Kidney (tissue), 14 donors: ENCODE data around the gene S100A7. TPM values are rescaled to one million over a fixed set of nuclear protein-coding genes. Genes with fewer than 3 reads are reported as not detected.

Experiments
- DNase-seq, 5 donors: peaks; one replicate each; pipeline ENCODE4 v3.0.0-alpha.2; 2013 to 2020
- FAIRE-seq: peaks from 2 replicates; lab custom pipeline; 2012; peaks lifted over from hg19 to GRCh38; lab: Jason Lieb, UNC
- H3K27ac ChIP-seq, 2 donors: one replicate each; pipeline ENCODE4 v1.7.0; 2013; ENCODE audit warnings: low read depth in 2 of 2, low read length in 2 of 2, inconsistent platforms in 1 of 2
- H3K27me3 ChIP-seq: one replicate; pipeline ENCODE4 v1.7.1; 2013; ENCODE audit warnings: low read length, inconsistent platforms; ENCODE audit not compliant: control insufficient read depth, insufficient read depth
- H3K36me3 ChIP-seq, 3 donors: one replicate each; pipeline versions ENCODE4 v1.7.0 to v1.7.1; 2013; ENCODE audit warnings: low read length in 3 of 3, control low read depth in 1 of 3, inconsistent platforms in 1 of 3; ENCODE audit not compliant: insufficient read depth in 3 of 3, control insufficient read depth in 2 of 3
- H3K4me1 ChIP-seq, 3 donors: one replicate each; pipeline versions ENCODE4 v1.7.0 to v1.7.1; 2013; ENCODE audit warnings: low read length in 3 of 3, inconsistent platforms in 1 of 3, low read depth in 1 of 3; ENCODE audit not compliant: control insufficient read depth in 2 of 3, insufficient read depth in 2 of 3
- H3K4me3 ChIP-seq, 3 donors: one replicate each; pipeline versions ENCODE4 v1.7.0 to v1.8.1; 2013; ENCODE audit warnings: low read length in 3 of 3, control low read depth in 1 of 3, inconsistent platforms in 1 of 3
- H3K9ac ChIP-seq, 3 donors: one replicate each; pipeline versions ENCODE4 v1.7.0 to v1.7.1; 2013; ENCODE audit warnings: low read length in 3 of 3, control low read depth in 1 of 3, inconsistent platforms in 1 of 3
- H3K9me3 ChIP-seq, 3 donors: one replicate each; pipeline versions ENCODE4 v1.7.0 to v1.7.1; 2013; ENCODE audit warnings: low read length in 3 of 3, control low read depth in 1 of 3, inconsistent platforms in 1 of 3; ENCODE audit not compliant: control insufficient read depth in 2 of 3, insufficient read depth in 1 of 3
- CTCF ChIP-seq: IDR thresholded peaks from 3 replicates; pipeline ENCODE4 v1.5.1; 2012; ENCODE audit warnings: mild to moderate bottlenecking, moderate library complexity, borderline replicate concordance; ENCODE audit not compliant: insufficient read depth; ENCODE audit errors: extremely low read depth
- intact Hi-C: fragments of 100-400 bp; cut with DNase I; formaldehyde crosslinking; loops from one replicate; pipeline ENCODE4 v1.11.1; 2022
- polyA plus RNA-seq: library from polyadenylated mRNA; stranded (reverse); fragments of 350-450 nt; fragmentation: Illumina TruSeq; extraction: RNeasy Lipid Tissue Mini Kit (QIAGEN cat#74804); gene quantifications from one replicate; pipeline ENCODE4 v1.2.3, GENCODE V29; 2014; ENCODE audit warnings: low read depth, low replicate concordance; ENCODE audit not compliant: insufficient read depth
- total RNA-seq: library from RNA; stranded (reverse); fragmentation: NEBNext Ultra II Directional; extraction: Animal tissue kit (Norgen Biotek cat#: 25700); gene quantifications from one replicate; pipeline ENCODE4 v1.2.1, GENCODE V29; 2021
- donor health status: control.
- donor health status: control.
- donor health status: control.
- donor health status: control.
- donor health status: control.
- donor health status: DM: yes; HTN: yes; CAD: no.
- donor health status: Normal renal cell carcinoma (clear cell type).

Gene S100A7
- total and polyA plus RNA-seq, 2 donors from 2014 or later = not detected

DNA sequence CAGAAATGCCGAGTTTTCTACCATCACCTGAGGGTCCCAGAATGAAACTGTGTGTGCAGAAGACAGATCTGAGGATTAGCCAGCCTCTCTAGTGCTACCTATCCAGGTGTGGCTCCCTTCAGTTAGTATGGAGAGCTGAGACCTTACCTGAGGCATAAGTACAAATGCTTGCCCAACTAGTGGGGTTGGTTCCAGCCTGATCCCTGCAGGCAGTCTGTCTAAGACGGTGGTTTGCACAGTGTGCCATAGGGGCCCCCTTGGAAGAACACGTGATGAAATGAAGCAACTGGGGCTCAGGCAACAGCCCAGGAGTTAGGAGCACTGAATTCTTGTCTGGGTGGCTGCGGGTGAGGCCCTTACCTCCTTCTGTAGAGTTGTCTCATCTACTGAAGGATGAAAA lies 28.5 kb downstream of the S100A7 start:
- no peak for DNase-seq
- Histone ChIP-seq H3K9ac (no peak overlapping the region), H3K4me1 (no peaks in the 10 kb centered on the region), H3K4me3 (no peak overlapping the region), H3K27me3 (no peaks in the 10 kb centered on the region), H3K27ac (no peak overlapping the region), H3K36me3 (no peaks in the 10 kb centered on the region), H3K9me3 (no peaks in the 10 kb centered on the region)
- intact Hi-C loops = no loop called here
- no peak for TF ChIP-seq CTCF
- no peak for FAIRE-seq

GRCh38 chr1:153431427-153431826 lies 29.0 kb downstream of the S100A7 start:
- H3K9ac ChIP-seq = no peak overlapping the region
- no peaks in the 10 kb centered on the region for H3K9me3 ChIP-seq
- no peaks in the 10 kb centered on the region for H3K36me3 ChIP-seq
- intact Hi-C loops = no loop called here
- H3K4me1 ChIP-seq = no peaks in the 10 kb centered on the region
- H3K27ac ChIP-seq = no peak overlapping the region
- no peak overlapping the region for H3K4me3 ChIP-seq
- TF ChIP-seq CTCF = no peak
- no peaks in the 10 kb centered on the region for H3K27me3 ChIP-seq
- FAIRE-seq (no peak), DNase-seq (no peak)

GRCh38 chr1:153431002-153431401 lies 29.4 kb downstream of the S100A7 start:
- no peaks in the 10 kb centered on the region for H3K36me3 ChIP-seq
- FAIRE-seq (no peak), DNase-seq (no peak)
- H3K9ac ChIP-seq = no peak overlapping the region
- no peak for TF ChIP-seq CTCF
- intact Hi-C loops = no loop called here
- no peak overlapping the region for H3K27ac ChIP-seq
- H3K4me1 ChIP-seq = no peaks in the 10 kb centered on the region
- no peaks in the 10 kb centered on the region for H3K27me3 ChIP-seq
- no peak overlapping the region for H3K4me3 ChIP-seq
- no peaks in the 10 kb centered on the region for H3K9me3 ChIP-seq

DNA sequence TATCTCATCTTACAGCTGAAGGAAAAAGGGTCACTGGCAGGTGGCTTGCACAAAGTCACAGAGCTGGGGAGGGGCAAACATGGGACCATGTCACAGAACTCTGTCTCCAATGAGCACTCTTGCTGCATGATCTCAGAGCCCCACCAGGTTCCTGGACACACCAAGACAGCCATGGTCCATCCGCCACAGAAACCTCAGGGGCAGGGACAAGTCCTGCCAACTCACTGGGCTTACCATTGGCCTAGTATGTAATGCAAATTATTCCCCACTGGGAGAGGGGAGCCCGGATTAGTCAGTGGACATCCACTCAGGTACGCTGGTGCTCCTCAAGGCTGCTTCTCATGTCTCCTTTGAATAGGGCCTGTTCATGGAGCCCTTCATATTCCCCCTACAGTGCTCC lies 29.9 kb downstream of the S100A7 start:
- no peak for TF ChIP-seq CTCF
- FAIRE-seq = no peak
- H3K4me1 ChIP-seq = no peaks in the 10 kb centered on the region

More for the DNA sequence above, 29.9 kb downstream of the S100A7 start:
- no peak for DNase-seq
- no peak overlapping the region for H3K4me3 ChIP-seq
- H3K9ac ChIP-seq = no peak overlapping the region
- no peak overlapping the region for H3K27ac ChIP-seq
- intact Hi-C loops = no loop called here
- no peaks in the 10 kb centered on the region for H3K27me3 ChIP-seq
- no peaks in the 10 kb centered on the region for H3K36me3 ChIP-seq
- H3K9me3 ChIP-seq = no peaks in the 10 kb centered on the region
